HL-60 (cell line): ENCODE data around the gene SMARCAD1.

ENCODE experiments used
- CTCF ChIP-seq: IDR thresholded peaks from one replicate; pipeline ENCODE4 v1.5.1; 2011; ENCODE audit warnings: low read length, control low read depth, inconsistent platforms; ENCODE audit not compliant: insufficient read depth
- GABPA ChIP-seq: IDR thresholded peaks from 2 replicates; pipeline ENCODE4 v1.6.1; 2012; ENCODE audit warnings: low read depth
- POLR2AphosphoS5 ChIP-seq: IDR thresholded peaks from 2 replicates; pipeline ENCODE4 v1.6.1; 2012; ENCODE audit warnings: low read depth
- REST ChIP-seq: IDR thresholded peaks from 2 replicates; pipeline ENCODE4 v1.6.1; 2012; ENCODE audit warnings: low read depth; ENCODE audit not compliant: insufficient replicate concordance
- SPI1 ChIP-seq: IDR thresholded peaks from 2 replicates; pipeline ENCODE4 v1.6.1; 2012; ENCODE audit warnings: low read depth, mild to moderate bottlenecking, borderline replicate concordance

GRCh38 chr4:94271248-94271647, 63.6 kb downstream of the SMARCAD1 start:
- no peak for TF ChIP-seq CTCF
- no peak for TF ChIP-seq REST
- TF ChIP-seq GABPA: no peak
- no peak for TF ChIP-seq POLR2AphosphoS5
- no peak for TF ChIP-seq SPI1
